Measurements from ENCODE around the gene AKAP13. TPM values are rescaled to one million over a fixed set of nuclear protein-coding genes. Genes with fewer than 3 reads are reported as not detected.
A peak's percentile ranks its signal among the peaks of the same experiment; 100 is the strongest.
"Not testable (repeated sequence)": the region's sequence is repeated elsewhere in the genome, so short reads cannot be mapped to it uniquely, and the experiment has no call there.

AKAP13 gene
- total RNA-seq, 1 donor from 2014 or later, result 443 TPM

DNA sequence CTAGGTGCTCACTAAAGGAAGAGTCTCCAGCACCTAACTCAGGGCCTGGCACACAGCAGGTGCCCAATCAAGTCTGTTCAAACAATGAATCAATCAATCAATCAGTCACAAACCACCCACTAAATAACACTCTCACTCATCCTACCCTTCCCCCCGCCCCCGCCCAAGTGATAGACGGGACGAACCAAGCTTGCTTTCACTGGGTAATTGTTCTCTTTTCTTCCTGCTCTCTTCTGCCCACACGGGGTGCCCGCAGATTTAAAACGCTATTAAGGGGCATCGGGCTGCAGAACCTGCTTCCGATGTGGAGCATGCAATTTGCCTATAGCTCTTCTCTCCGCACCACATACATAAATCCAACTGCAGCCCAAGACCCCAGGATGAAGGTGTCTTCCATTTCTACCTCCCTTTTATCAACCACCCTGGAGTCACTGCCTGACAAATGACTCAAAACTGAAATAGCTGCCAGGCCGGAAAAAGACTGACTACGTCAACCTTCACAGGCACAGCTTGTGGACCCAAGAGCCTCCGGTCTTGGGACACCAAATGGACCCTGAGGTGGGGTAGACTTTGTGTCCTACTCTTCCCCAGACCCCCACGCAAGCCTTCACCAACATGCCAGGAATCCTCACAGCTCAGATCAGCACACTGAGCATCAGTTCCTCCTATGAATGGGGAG, 412.6 kb downstream of the AKAP13 start:
- Histone ChIP-seq H3K27ac (no peak overlapping the region), H3K4me1 (peaks cover 26% of the 10 kb centered on the region), H3K4me3 (peak overlapping the region; percentile 90), H3K9me3 (no peaks in the 10 kb centered on the region), H3K36me3 (no peaks in the 10 kb centered on the region), H3K27me3 (ENCODE audit: low read depth) (no peaks in the 10 kb centered on the region)
- TF ChIP-seq, protein P1, sequence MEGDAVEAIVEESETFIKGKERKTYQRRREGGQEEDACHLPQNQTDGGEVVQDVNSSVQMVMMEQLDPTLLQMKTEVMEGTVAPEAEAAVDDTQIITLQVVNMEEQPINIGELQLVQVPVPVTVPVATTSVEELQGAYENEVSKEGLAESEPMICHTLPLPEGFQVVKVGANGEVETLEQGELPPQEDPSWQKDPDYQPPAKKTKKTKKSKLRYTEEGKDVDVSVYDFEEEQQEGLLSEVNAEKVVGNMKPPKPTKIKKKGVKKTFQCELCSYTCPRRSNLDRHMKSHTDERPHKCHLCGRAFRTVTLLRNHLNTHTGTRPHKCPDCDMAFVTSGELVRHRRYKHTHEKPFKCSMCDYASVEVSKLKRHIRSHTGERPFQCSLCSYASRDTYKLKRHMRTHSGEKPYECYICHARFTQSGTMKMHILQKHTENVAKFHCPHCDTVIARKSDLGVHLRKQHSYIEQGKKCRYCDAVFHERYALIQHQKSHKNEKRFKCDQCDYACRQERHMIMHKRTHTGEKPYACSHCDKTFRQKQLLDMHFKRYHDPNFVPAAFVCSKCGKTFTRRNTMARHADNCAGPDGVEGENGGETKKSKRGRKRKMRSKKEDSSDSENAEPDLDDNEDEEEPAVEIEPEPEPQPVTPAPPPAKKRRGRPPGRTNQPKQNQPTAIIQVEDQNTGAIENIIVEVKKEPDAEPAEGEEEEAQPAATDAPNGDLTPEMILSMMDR (IDR thresholded peaks at IDR 0.05), result no peak
- intact Hi-C loops (cut with DNase I), result no loop called here
- no peak for DNase-seq
- ATAC-seq, result no peak

GRCh38 chr15:85793641-85794597, 413.5 kb downstream of the AKAP13 start:
- DNase-seq, result peak; percentile 64

GRCh38 chr15:85794598-85795336, 414.4 kb downstream of the AKAP13 start, which contains the start of gene KLHL25:
TSS of gene KLHL25 (minus strand) at chr15:85794925. CDS start at chr15:85769810, 25,115 bp downstream.
- Histone ChIP-seq H3K27ac (peak within 1 kb of the TSS; percentile 86), H3K9me3 (no peaks in the 10 kb centered on the region), H3K4me3 (peak within 1 kb of the TSS; percentile 90), H3K36me3 (no peaks in the 10 kb centered on the region), H3K4me1 (peaks cover 26% of the 10 kb centered on the region), H3K27me3 (ENCODE audit: low read depth) (no peaks in the 10 kb centered on the region)
- ATAC-seq (peak; percentile 98), DNase-seq (peak; percentile 95)
- intact Hi-C loops (cut with DNase I), result no loop called here
- TF ChIP-seq, protein P1 (IDR thresholded peaks at IDR 0.05), result no peak

More at GRCh38 chr15:85793641-85794597, 413.5 kb downstream of the AKAP13 start:
- intact Hi-C loops (cut with DNase I), result no loop called here
- Histone ChIP-seq H3K4me3 (peak overlapping the region; percentile 90), H3K4me1 (peaks cover 26% of the 10 kb centered on the region), H3K9me3 (no peaks in the 10 kb centered on the region), H3K27me3 (ENCODE audit: low read depth) (no peaks in the 10 kb centered on the region), H3K27ac (peak overlapping the region; percentile 86), H3K36me3 (no peaks in the 10 kb centered on the region)
- peak; percentile 55 to 71 for ATAC-seq
- TF ChIP-seq, protein P1 (IDR thresholded peaks at IDR 0.05), result no peak

- H3K9me3 ChIP-seq, result no peaks in the 10 kb centered on the region
- H3K4me3 ChIP-seq, result peak overlapping the region; percentile 90
- H3K36me3 ChIP-seq, result no peaks in the 10 kb centered on the region
- peaks cover 29% of the 10 kb centered on the region for H3K4me1 ChIP-seq
- no peaks in the 10 kb centered on the region for H3K27me3 ChIP-seq (ENCODE audit: low read depth)
- no peak overlapping the region for H3K27ac ChIP-seq
- intact Hi-C loops (cut with DNase I), result no loop called here
- TF ChIP-seq, protein P1 (IDR thresholded peaks at IDR 0.05), result no peak
- ATAC-seq, result no peak
- no peak for DNase-seq
These were observed 415.2 kb downstream of the AKAP13 start for GRCh38 chr15:85795337-85796305.

GRCh38 chr15:85796371-85796770, 416.0 kb downstream of the AKAP13 start:
- H3K27ac ChIP-seq; H3K4me3 ChIP-seq; intact Hi-C loops (cut with DNase I); H3K9me3 ChIP-seq; H3K36me3 ChIP-seq; DNase-seq; H3K27me3 ChIP-seq (ENCODE audit: low read depth); ATAC-seq: not testable (repeated sequence)
- H3K4me1 ChIP-seq, result peaks cover 30% of the 10 kb centered on the region
